IMR-90 (cell line): ENCODE measurements around the gene KIAA1586. TPM values are rescaled to one million over a fixed set of nuclear protein-coding genes. Genes with fewer than 3 reads are reported as not detected.

Source experiments
- ATAC-seq: fragments of 200-7000 bp; cut with Tn5 transposase; 2 replicates; pipeline ENCODE4 v1.9.1; 2020; ENCODE audit warnings: low read depth, mild to moderate bottlenecking, moderate library complexity
- BruUV-seq: library from RNA; stranded (reverse); fragments of 400-500 nt; replicated peaks from 2 replicates; lab custom pipeline; 2021; lab: Mats Ljungman, UMichigan
- CTCF ChIA-PET: fragments of 300-600 bp; formaldehyde crosslinking; extraction: SDS; loops from one replicate; lab custom pipeline; 2021; ENCODE audit warnings: antibody characterized with exemption; lab: Yijun Ruan, JAX
- POLR2A ChIA-PET: fragments of 300-600 bp; sonication (Branson Sonifier 250); formaldehyde crosslinking; loops from one replicate; lab custom pipeline; 2022; ENCODE audit warnings: antibody characterized with exemption; ENCODE audit not compliant: unreplicated experiment; lab: Charles Lee
- DNase-seq: peaks from one replicate; pipeline ENCODE4 v3.0.0; 2013
- H2AFZ ChIP-seq: replicated peaks from 2 replicates; pipeline ENCODE3; 2013; ENCODE audit warnings: low read length, mild to moderate bottlenecking; ENCODE audit not compliant: poor library complexity
- H2AK5ac ChIP-seq: 2 replicates; pipeline ENCODE4 v1.6.1; 2013; ENCODE audit warnings: low read depth, low read length, inconsistent platforms
- H2AK9ac ChIP-seq: replicated peaks from 2 replicates; pipeline ENCODE3; 2013; ENCODE audit warnings: mild to moderate bottlenecking, low read depth, low read length, moderate library complexity; ENCODE audit not compliant: poor library complexity
- H2BK120ac ChIP-seq: 2 replicates; pipeline ENCODE4 v1.6.1; 2013; ENCODE audit warnings: low read depth, low read length, inconsistent platforms
- H2BK15ac ChIP-seq: 3 replicates; pipeline ENCODE4 v1.6.1; 2013; ENCODE audit warnings: low read depth, low read length, inconsistent platforms
- H2BK20ac ChIP-seq: 2 replicates; pipeline ENCODE4 v1.6.1; 2013; ENCODE audit warnings: low read depth, mild to moderate bottlenecking, inconsistent platforms, low read length, moderate library complexity
- H2BK5ac ChIP-seq: 2 replicates; pipeline ENCODE4 v1.6.1; 2013; ENCODE audit warnings: mild to moderate bottlenecking, low read depth, low read length, inconsistent platforms; ENCODE audit not compliant: poor library complexity, severe bottlenecking
- H3K14ac ChIP-seq: replicated peaks from 2 replicates; pipeline ENCODE4 v1.6.1; 2013; ENCODE audit warnings: low read depth, low read length, inconsistent platforms
- H3K18ac ChIP-seq: 2 replicates; pipeline ENCODE4 v1.6.1; 2013; ENCODE audit warnings: low read depth, low read length, control low read depth
- H3K23ac ChIP-seq: 2 replicates; pipeline ENCODE4 v1.6.1; 2013; ENCODE audit warnings: low read depth, low read length, inconsistent platforms
- H3K27ac ChIP-seq: 2 replicates; pipeline ENCODE4 v1.5.1; 2013; ENCODE audit warnings: mild to moderate bottlenecking, control low read depth, low read length; ENCODE audit not compliant: insufficient read depth
- H3K27me3 ChIP-seq: 2 replicates; pipeline ENCODE4 v1.6.1; 2013; ENCODE audit warnings: low read length; ENCODE audit not compliant: control insufficient read depth, insufficient read depth
- H3K36me3 ChIP-seq: 2 replicates; pipeline ENCODE4 v1.6.1; 2013; ENCODE audit warnings: low read length, mixed read lengths; ENCODE audit not compliant: control insufficient read depth, insufficient read depth
- H3K4ac ChIP-seq: 2 replicates; pipeline ENCODE4 v1.6.1; 2013; ENCODE audit warnings: low read depth, low read length, inconsistent platforms
- H3K4me1 ChIP-seq: 2 replicates; pipeline ENCODE4 v1.6.1; 2013; ENCODE audit warnings: low read length, mixed read lengths; ENCODE audit not compliant: control insufficient read depth, insufficient read depth
- H3K4me2 ChIP-seq: 2 replicates; pipeline ENCODE4 v1.6.1; 2013; ENCODE audit warnings: low read depth, mild to moderate bottlenecking, control low read depth, low read length, moderate library complexity
- H3K4me3 ChIP-seq: 2 replicates; pipeline ENCODE4 v1.5.1; 2013; ENCODE audit warnings: low read depth, mild to moderate bottlenecking, control low read depth, low read length, moderate library complexity; ENCODE audit not compliant: insufficient read depth
- H3K56ac ChIP-seq: 2 replicates; pipeline ENCODE4 v1.6.1; 2013; ENCODE audit warnings: low read length, inconsistent platforms; ENCODE audit not compliant: insufficient read depth; ENCODE audit errors: extremely low read depth
- H3K79me1 ChIP-seq, 2 experiments: 2 replicates each; pipeline ENCODE4 v1.6.1; 2013; ENCODE audit warnings: low read length in 2 of 2, inconsistent platforms in 1 of 2, low read depth in 1 of 2
- H3K9ac ChIP-seq: 2 replicates; pipeline ENCODE4 v1.6.1; 2013; ENCODE audit warnings: low read depth, low read length, control low read depth
- H3K9me1 ChIP-seq: 2 replicates; pipeline ENCODE4 v1.6.1; 2013; ENCODE audit warnings: low read length, inconsistent platforms; ENCODE audit not compliant: insufficient read depth
- H3K9me3 ChIP-seq: 2 replicates; pipeline ENCODE4 v1.6.1; 2013; ENCODE audit warnings: low read length; ENCODE audit not compliant: control insufficient read depth, insufficient read depth
- H4K20me1 ChIP-seq: 2 replicates; pipeline ENCODE4 v1.6.1; 2013; ENCODE audit warnings: low read length, inconsistent platforms; ENCODE audit not compliant: insufficient read depth
- H4K5ac ChIP-seq: 2 replicates; pipeline ENCODE4 v1.6.1; 2013; ENCODE audit warnings: mild to moderate bottlenecking, low read depth, low read length, control low read depth
- H4K8ac ChIP-seq, 2 experiments: 2 replicates each; pipeline ENCODE4 v1.6.1; 2013; ENCODE audit warnings: low read depth in 2 of 2, low read length in 2 of 2, control low read depth in 1 of 2, inconsistent platforms in 1 of 2
- H4K91ac ChIP-seq: 2 replicates; pipeline ENCODE4 v1.6.1; 2013; ENCODE audit warnings: low read depth, low read length, inconsistent platforms; ENCODE audit not compliant: insufficient read depth
- BHLHE40 ChIP-seq: fragments of 150-350 bp; IDR thresholded peaks from 2 replicates; pipeline ENCODE4 v1.6.1; 2016; ENCODE audit warnings: mild to moderate bottlenecking, low read depth, low read length
- CEBPB ChIP-seq: IDR thresholded peaks from 2 replicates; pipeline ENCODE4 v1.6.1; 2012; ENCODE audit warnings: low read depth, low read length, improper control_type of control experiment
- MAFK ChIP-seq: IDR thresholded peaks from 2 replicates; pipeline ENCODE4 v1.6.1; 2012; ENCODE audit warnings: low read depth, low read length, improper control_type of control experiment
- MAZ ChIP-seq: IDR thresholded peaks from 2 replicates; pipeline ENCODE4 v1.6.1; 2012; ENCODE audit warnings: low read depth, mild to moderate bottlenecking, low read length, improper control_type of control experiment, moderate library complexity, borderline replicate concordance
- POLR2A ChIP-seq: IDR thresholded peaks from 2 replicates; pipeline ENCODE4 v1.6.1; 2012; ENCODE audit warnings: mild to moderate bottlenecking, low read depth, low read length
- RAD21 ChIP-seq: IDR thresholded peaks from 2 replicates; pipeline ENCODE4 v1.6.1; 2012; ENCODE audit warnings: low read length, improper control_type of control experiment
- WGBS, 2 experiments: methylation state at CpG; one replicate each; pipeline versions ENCODE4 v1.1.5 to v1.1.7; 2013; ENCODE audit warnings: missing lambda C conversion rate in 2 of 2; ENCODE audit not compliant: insufficient read length in 1 of 2; ENCODE audit errors: extremely low coverage in 2 of 2; 5-methylcytosine and 5-hydroxymethylcytosine counted together
- dilution Hi-C: fragments of 300-500 bp; cut with HindIII; formaldehyde crosslinking; loops from one replicate; pipeline ENCODE4 v1.14.3; 2018; ENCODE audit warnings: low sequenced_read_pairs; ENCODE audit not compliant: unreplicated experiment
- in situ Hi-C: fragments of 300-500 bp; cut with MboI; formaldehyde crosslinking; loops from 3 replicates; pipeline ENCODE4 v1.14.3; 2019; ENCODE audit warnings: low sequenced_read_pairs, inconsistent platforms, mixed read lengths
- intact Hi-C: fragments of 100-400 bp; cut with micrococcal nuclease; formaldehyde crosslinking; loops from 2 replicates; pipeline ENCODE4 v1.10.0; 2022
- polyA plus RNA-seq, 3 experiments: library from polyadenylated mRNA; depleted of rRNA; stranded (reverse); fragments of >200 nt; gene quantifications; 2 replicates each; pipeline ENCODE4 v1.2.3, GENCODE V29; 2012; ENCODE audit warnings: low replicate concordance in 1 of 3
- total RNA-seq: library from RNA; depleted of rRNA; stranded (reverse); fragments of >200 nt; gene quantifications from 2 replicates; pipeline ENCODE4 v1.2.3, GENCODE V29; 2012
- TF ChIP-seq, protein P1 (sequence below): conservative IDR thresholded peaks from 2 replicates; pipeline ENCODE4 v1.5.1; 2012; ENCODE audit warnings: mild to moderate bottlenecking, low read depth, low read length, improper control_type of control experiment
- TF ChIP-seq, protein P2 (sequence below): fragments of 150-350 bp; IDR thresholded peaks from 2 replicates; pipeline ENCODE4 v1.6.1; 2016; ENCODE audit warnings: low read depth, mild to moderate bottlenecking, low read length, moderate library complexity, borderline replicate concordance

Gene KIAA1586
- total and polyA plus RNA-seq, 2 of the 4 experiments (the other 2 are of a cell fraction): 3.6 to 3.8 TPM

DNA sequence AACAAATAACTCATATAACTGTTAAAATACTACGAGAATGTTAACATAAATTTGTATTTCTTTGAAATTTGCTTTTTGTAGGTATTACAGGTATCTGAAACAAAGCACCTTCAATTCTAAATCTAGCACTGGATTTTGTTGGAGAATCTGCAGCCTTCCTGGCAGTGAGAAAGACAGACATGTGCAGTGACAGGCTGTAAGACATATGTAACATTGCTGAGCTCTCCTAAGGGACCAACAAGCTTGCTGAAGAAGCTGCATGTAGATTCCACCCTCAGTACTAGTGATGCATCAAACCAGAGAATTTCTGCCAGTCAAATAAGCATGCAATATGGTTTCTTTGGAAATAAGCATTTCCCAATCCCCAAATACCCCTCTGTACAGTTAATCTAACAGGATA lies 20.5 kb upstream of the KIAA1586 start:
- no peak overlapping the region for H2BK20ac ChIP-seq
- BruUV-seq: no TSS peak
- in situ Hi-C loops: no loop called here
- H3K79me1 ChIP-seq: no peaks in the 10 kb centered on the region
- intact Hi-C loops: loop anchor here (5.0 kb wide), 1 partner anchor 34 kb away; no protein-coding TSS in a partner anchor
- H3K4me3 ChIP-seq: no peak overlapping the region
- H3K9me3 ChIP-seq: peaks cover 8% of the 10 kb centered on the region
- H3K4me1 ChIP-seq: no peaks in the 10 kb centered on the region
- H2AFZ ChIP-seq: no peak overlapping the region
- H3K36me3 ChIP-seq: no peaks in the 10 kb centered on the region
- H2BK15ac ChIP-seq: no peak overlapping the region
- no peak overlapping the region for H2AK9ac ChIP-seq
- POLR2A ChIA-PET: no interaction called here
- no CpG with 5 or more reads among the region's 1 CpG for WGBS, 2 experiments
- TF ChIP-seq MAFK: no peak
- TF ChIP-seq POLR2A: no peak
- no peak for TF ChIP-seq RAD21
- TF ChIP-seq CEBPB: no peak
- TF ChIP-seq MAZ: no peak
- TF ChIP-seq, protein P1, sequence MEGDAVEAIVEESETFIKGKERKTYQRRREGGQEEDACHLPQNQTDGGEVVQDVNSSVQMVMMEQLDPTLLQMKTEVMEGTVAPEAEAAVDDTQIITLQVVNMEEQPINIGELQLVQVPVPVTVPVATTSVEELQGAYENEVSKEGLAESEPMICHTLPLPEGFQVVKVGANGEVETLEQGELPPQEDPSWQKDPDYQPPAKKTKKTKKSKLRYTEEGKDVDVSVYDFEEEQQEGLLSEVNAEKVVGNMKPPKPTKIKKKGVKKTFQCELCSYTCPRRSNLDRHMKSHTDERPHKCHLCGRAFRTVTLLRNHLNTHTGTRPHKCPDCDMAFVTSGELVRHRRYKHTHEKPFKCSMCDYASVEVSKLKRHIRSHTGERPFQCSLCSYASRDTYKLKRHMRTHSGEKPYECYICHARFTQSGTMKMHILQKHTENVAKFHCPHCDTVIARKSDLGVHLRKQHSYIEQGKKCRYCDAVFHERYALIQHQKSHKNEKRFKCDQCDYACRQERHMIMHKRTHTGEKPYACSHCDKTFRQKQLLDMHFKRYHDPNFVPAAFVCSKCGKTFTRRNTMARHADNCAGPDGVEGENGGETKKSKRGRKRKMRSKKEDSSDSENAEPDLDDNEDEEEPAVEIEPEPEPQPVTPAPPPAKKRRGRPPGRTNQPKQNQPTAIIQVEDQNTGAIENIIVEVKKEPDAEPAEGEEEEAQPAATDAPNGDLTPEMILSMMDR: no peak
- TF ChIP-seq BHLHE40: no peak
- TF ChIP-seq, protein P2, sequence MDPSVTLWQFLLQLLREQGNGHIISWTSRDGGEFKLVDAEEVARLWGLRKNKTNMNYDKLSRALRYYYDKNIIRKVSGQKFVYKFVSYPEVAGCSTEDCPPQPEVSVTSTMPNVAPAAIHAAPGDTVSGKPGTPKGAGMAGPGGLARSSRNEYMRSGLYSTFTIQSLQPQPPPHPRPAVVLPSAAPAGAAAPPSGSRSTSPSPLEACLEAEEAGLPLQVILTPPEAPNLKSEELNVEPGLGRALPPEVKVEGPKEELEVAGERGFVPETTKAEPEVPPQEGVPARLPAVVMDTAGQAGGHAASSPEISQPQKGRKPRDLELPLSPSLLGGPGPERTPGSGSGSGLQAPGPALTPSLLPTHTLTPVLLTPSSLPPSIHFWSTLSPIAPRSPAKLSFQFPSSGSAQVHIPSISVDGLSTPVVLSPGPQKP: no peak
- no peak overlapping the region for H2AK5ac ChIP-seq
- DNase-seq (no peak), ATAC-seq (no peak)
- no peak overlapping the region for H3K27ac ChIP-seq
- no peak overlapping the region for H3K23ac ChIP-seq
- dilution Hi-C loops: no loop called here
- no peak overlapping the region for H4K91ac ChIP-seq
- no peak overlapping the region for H3K4me2 ChIP-seq
- no peak overlapping the region for H3K9ac ChIP-seq
- H3K56ac ChIP-seq: no peak overlapping the region
- no peak overlapping the region for H3K14ac ChIP-seq
- CTCF ChIA-PET: no interaction called here
- H4K5ac ChIP-seq: no peak overlapping the region
- H3K18ac ChIP-seq: no peak overlapping the region
- H2BK120ac ChIP-seq: no peak overlapping the region
- no peak overlapping the region for H3K4ac ChIP-seq
- H4K8ac ChIP-seq: no peak overlapping the region
- no peaks in the 10 kb centered on the region for H4K20me1 ChIP-seq
- H2BK5ac ChIP-seq: no peak overlapping the region
- H3K9me1 ChIP-seq: no peaks in the 10 kb centered on the region
- H3K27me3 ChIP-seq: no peaks in the 10 kb centered on the region
